Ovary (tissue), 3 donors: Measurements from ENCODE around the gene SYN1.

Experiments
- CTCF ChIP-seq, 3 donors: fragments of 450-650 bp in 2 of 3; fragments of 200-600 bp in 1 of 3; IDR thresholded peaks; one replicate each; pipeline versions ENCODE4 v1.5.1 to v1.8.0; 2016 to 2022; ENCODE audit warnings: antibody characterized with exemption in 3 of 3, mild to moderate bottlenecking in 1 of 3
- EP300 ChIP-seq: sonication (generic); formaldehyde crosslinking; IDR thresholded peaks from one replicate; pipeline ENCODE4 v1.6.1; 2017; ENCODE audit warnings: antibody characterized with exemption
- donor health status: DM: no; HTN: no; CAD: no.

- no peak for TF ChIP-seq EP300
- no peak for TF ChIP-seq CTCF (IDR thresholded peaks at IDR 0.05)
Measured at GRCh38 chrX:47583240-47583861, 36.3 kb downstream of the SYN1 start.
